ENCODE measurements around the gene SFXN3.

Gene SFXN3

DNA sequence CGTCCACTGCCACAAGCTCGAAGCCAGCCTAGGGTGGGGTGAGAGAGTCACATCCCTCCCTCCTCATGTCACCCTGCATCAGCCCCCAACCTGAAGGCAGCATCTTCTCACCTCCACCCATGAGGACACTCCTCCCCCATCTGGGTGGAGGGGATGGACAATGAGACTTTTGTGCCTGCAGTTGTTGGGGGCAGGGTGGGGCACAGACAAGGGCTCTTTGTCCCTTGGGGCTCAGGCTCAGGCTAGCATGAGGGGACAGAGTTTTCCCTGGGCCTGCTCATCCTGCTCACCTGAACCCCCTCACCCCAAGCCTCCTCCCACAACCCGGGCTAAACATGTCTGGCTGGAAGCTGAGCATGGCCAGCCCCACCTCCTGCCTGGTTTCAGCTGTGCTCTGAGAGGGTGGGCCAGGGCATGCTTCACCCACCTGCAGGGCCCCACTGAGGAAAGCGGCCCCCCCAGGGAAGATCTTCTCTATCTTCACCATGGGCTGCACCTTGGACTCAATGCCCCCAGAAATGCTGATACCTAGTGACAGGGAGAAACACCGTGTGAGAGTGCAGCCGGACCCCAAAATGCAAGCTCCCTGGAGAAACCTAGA, 22.1 kb upstream of the SFXN3 start:
- H3K79me2 ChIP-seq (ENCODE audit: insufficient read depth, low read length), result no peaks in the 10 kb centered on the region
- H3K9me3 ChIP-seq (ENCODE audit: low read length), result no peaks in the 10 kb centered on the region
- H3K27me3 ChIP-seq (ENCODE audit: insufficient read depth, low read length), result no peaks in the 10 kb centered on the region
- H4K20me1 ChIP-seq (ENCODE audit: insufficient read depth, low read length), result no peaks in the 10 kb centered on the region
- H3K4me3 ChIP-seq (ENCODE audit: low read depth, low read length, poor library complexity, severe bottlenecking), result no peak overlapping the region
- H3K9ac ChIP-seq (ENCODE audit: low read length), result no peak overlapping the region
- H3K4me1 ChIP-seq (ENCODE audit: insufficient read depth, low read length, severe bottlenecking), result no peaks in the 10 kb centered on the region
- no peaks in the 10 kb centered on the region for H3K36me3 ChIP-seq (ENCODE audit: insufficient read depth, low read length)
- H3K4me2 ChIP-seq (ENCODE audit: low read length), result no peak overlapping the region
- TF ChIP-seq EZH2 (IDR thresholded peaks at IDR 0.05; ENCODE audit: borderline replicate concordance, low read length), result no peak
- TF ChIP-seq, protein P1, sequence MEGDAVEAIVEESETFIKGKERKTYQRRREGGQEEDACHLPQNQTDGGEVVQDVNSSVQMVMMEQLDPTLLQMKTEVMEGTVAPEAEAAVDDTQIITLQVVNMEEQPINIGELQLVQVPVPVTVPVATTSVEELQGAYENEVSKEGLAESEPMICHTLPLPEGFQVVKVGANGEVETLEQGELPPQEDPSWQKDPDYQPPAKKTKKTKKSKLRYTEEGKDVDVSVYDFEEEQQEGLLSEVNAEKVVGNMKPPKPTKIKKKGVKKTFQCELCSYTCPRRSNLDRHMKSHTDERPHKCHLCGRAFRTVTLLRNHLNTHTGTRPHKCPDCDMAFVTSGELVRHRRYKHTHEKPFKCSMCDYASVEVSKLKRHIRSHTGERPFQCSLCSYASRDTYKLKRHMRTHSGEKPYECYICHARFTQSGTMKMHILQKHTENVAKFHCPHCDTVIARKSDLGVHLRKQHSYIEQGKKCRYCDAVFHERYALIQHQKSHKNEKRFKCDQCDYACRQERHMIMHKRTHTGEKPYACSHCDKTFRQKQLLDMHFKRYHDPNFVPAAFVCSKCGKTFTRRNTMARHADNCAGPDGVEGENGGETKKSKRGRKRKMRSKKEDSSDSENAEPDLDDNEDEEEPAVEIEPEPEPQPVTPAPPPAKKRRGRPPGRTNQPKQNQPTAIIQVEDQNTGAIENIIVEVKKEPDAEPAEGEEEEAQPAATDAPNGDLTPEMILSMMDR (IDR thresholded peaks at IDR 0.05; ENCODE audit: low read length), result no peak
- no peak overlapping the region for H2AFZ ChIP-seq (ENCODE audit: low read length)
- no peaks in the 10 kb centered on the region for H3F3A ChIP-seq (ENCODE audit: insufficient read depth, low read length)
- H3K27ac ChIP-seq (ENCODE audit: low read depth, low read length, poor library complexity, severe bottlenecking), result no peak overlapping the region
- H3K9me2 ChIP-seq (ENCODE audit: low read depth, low read length), result no peaks in the 10 kb centered on the region

GRCh38 chr10:101010329-101010728, 20.7 kb upstream of the SFXN3 start:
- no peaks in the 10 kb centered on the region for H3K4me1 ChIP-seq (ENCODE audit: insufficient read depth, low read length, severe bottlenecking)
- TF ChIP-seq, protein P1 (IDR thresholded peaks at IDR 0.05; ENCODE audit: low read length), result no peak
- no peak for TF ChIP-seq EZH2 (IDR thresholded peaks at IDR 0.05; ENCODE audit: borderline replicate concordance, low read length)
- H3F3A ChIP-seq (ENCODE audit: insufficient read depth, low read length), result no peaks in the 10 kb centered on the region
- H3K79me2 ChIP-seq (ENCODE audit: insufficient read depth, low read length), result no peaks in the 10 kb centered on the region
- no peak overlapping the region for H3K9ac ChIP-seq (ENCODE audit: low read length)
- no peaks in the 10 kb centered on the region for H4K20me1 ChIP-seq (ENCODE audit: insufficient read depth, low read length)
- H3K36me3 ChIP-seq (ENCODE audit: insufficient read depth, low read length), result no peaks in the 10 kb centered on the region
- H3K27ac ChIP-seq (ENCODE audit: low read depth, low read length, poor library complexity, severe bottlenecking), result no peak overlapping the region
- no peaks in the 10 kb centered on the region for H3K9me2 ChIP-seq (ENCODE audit: low read depth, low read length)
- no peaks in the 10 kb centered on the region for H3K27me3 ChIP-seq (ENCODE audit: insufficient read depth, low read length)
- H2AFZ ChIP-seq (ENCODE audit: low read length), result no peak overlapping the region
- H3K4me3 ChIP-seq (ENCODE audit: low read depth, low read length, poor library complexity, severe bottlenecking), result no peak overlapping the region
- no peaks in the 10 kb centered on the region for H3K9me3 ChIP-seq (ENCODE audit: low read length)
- H3K4me2 ChIP-seq (ENCODE audit: low read length), result no peak overlapping the region

GRCh38 chr10:101011517-101012423, 19.3 kb upstream of the SFXN3 start:
- H3F3A ChIP-seq (ENCODE audit: insufficient read depth, low read length), result no peaks in the 10 kb centered on the region
- H3K4me1 ChIP-seq (ENCODE audit: insufficient read depth, low read length, severe bottlenecking), result no peaks in the 10 kb centered on the region
- no peaks in the 10 kb centered on the region for H3K27me3 ChIP-seq (ENCODE audit: insufficient read depth, low read length)
- H3K4me3 ChIP-seq (ENCODE audit: low read depth, low read length, poor library complexity, severe bottlenecking), result no peak overlapping the region
- H4K20me1 ChIP-seq (ENCODE audit: insufficient read depth, low read length), result no peaks in the 10 kb centered on the region
- H3K4me2 ChIP-seq (ENCODE audit: low read length), result no peak overlapping the region
- H3K9me3 ChIP-seq (ENCODE audit: low read length), result no peaks in the 10 kb centered on the region
- no peaks in the 10 kb centered on the region for H3K79me2 ChIP-seq (ENCODE audit: insufficient read depth, low read length)
- no peak overlapping the region for H2AFZ ChIP-seq (ENCODE audit: low read length)
- H3K27ac ChIP-seq (ENCODE audit: low read depth, low read length, poor library complexity, severe bottlenecking), result no peak overlapping the region
- no peaks in the 10 kb centered on the region for H3K9me2 ChIP-seq (ENCODE audit: low read depth, low read length)
- no peak overlapping the region for H3K9ac ChIP-seq (ENCODE audit: low read length)
- TF ChIP-seq EZH2 (IDR thresholded peaks at IDR 0.05; ENCODE audit: borderline replicate concordance, low read length), result no peak
- TF ChIP-seq, protein P1 (IDR thresholded peaks at IDR 0.05; ENCODE audit: low read length), result no peak
- no peaks in the 10 kb centered on the region for H3K36me3 ChIP-seq (ENCODE audit: insufficient read depth, low read length)

Measured in OCI-LY1 (cell line).